Erythroblast (primary cell): ENCODE measurements around the gene SIN3B.

Experiments used
- DNase-seq, 2 experiments: peaks; one replicate each; lab custom pipeline; 2025; lab: John Stamatoyannopoulos, UW
- GATA1 ChIP-seq: IDR thresholded peaks from 2 replicates; pipeline ENCODE4 v1.6.1; 2011; ENCODE audit warnings: low read depth, mild to moderate bottlenecking, control low read depth, low read length, moderate library complexity
- POLR2A ChIP-seq: IDR thresholded peaks from 2 replicates; pipeline ENCODE4 v1.6.1; 2011; ENCODE audit warnings: mild to moderate bottlenecking, low read length

The SIN3B gene

GRCh38 chr19:16892436-16892835 is 63.2 kb downstream of the SIN3B start:
- DNase-seq: no peak
- TF ChIP-seq GATA1: no peak
- no peak for TF ChIP-seq POLR2A

- DNase-seq: no peak
- TF ChIP-seq POLR2A (no peak), GATA1 (no peak)
Observed at GRCh38 chr19:16892868-16893685, 63.9 kb downstream of the SIN3B start.

- peak in 1 of 2 experiments; percentile 11 for DNase-seq
- TF ChIP-seq GATA1 (no peak), POLR2A (no peak)
Observed at GRCh38 chr19:16893686-16893989, 64.4 kb downstream of the SIN3B start.

GRCh38 chr19:16894080-16894479 is 64.9 kb downstream of the SIN3B start:
- TF ChIP-seq GATA1: no peak
- no peak for TF ChIP-seq POLR2A
- DNase-seq: no peak

GRCh38 chr19:16895467-16896145 is 66.4 kb downstream of the SIN3B start:
- peak; percentile 58 to 65 for DNase-seq

GRCh38 chr19:16896146-16897028 is 67.2 kb downstream of the SIN3B start:
- TF ChIP-seq POLR2A (peak; percentile 17), GATA1 (no peak)
- peak; percentile 58 to 65 for DNase-seq

More at GRCh38 chr19:16895467-16896145, 66.4 kb downstream of the SIN3B start:
- TF ChIP-seq POLR2A (no peak), GATA1 (no peak)

- TF ChIP-seq GATA1 (no peak), POLR2A (no peak)
Observed at GRCh38 chr19:16897029-16897855, 68.0 kb downstream of the SIN3B start.

GRCh38 chr19:16897856-16898161 is 68.6 kb downstream of the SIN3B start:
- TF ChIP-seq GATA1 (no peak), POLR2A (no peak)
- DNase-seq: no peak

More at GRCh38 chr19:16897029-16897855, 68.0 kb downstream of the SIN3B start:
- DNase-seq: peak; percentile 94 to 95

- no peak for TF ChIP-seq POLR2A
- DNase-seq: no peak
Observed at GRCh38 chr19:16898361-16899015, 69.3 kb downstream of the SIN3B start.

GRCh38 chr19:16899566-16900075 is 70.4 kb downstream of the SIN3B start:
- DNase-seq: peak; percentile 67 to 68
- TF ChIP-seq GATA1 (no peak), POLR2A (no peak)

- no peak for DNase-seq
- TF ChIP-seq GATA1 (no peak), POLR2A (no peak)
Observed at GRCh38 chr19:16901491-16902175, 72.4 kb downstream of the SIN3B start.

GRCh38 chr19:16902545-16902944 is 73.3 kb downstream of the SIN3B start:
- TF ChIP-seq GATA1: no peak
- no peak for TF ChIP-seq POLR2A
- no peak for DNase-seq
